Neural cell (in vitro differentiated cells): ENCODE data around the gene STARD5. TPM values are rescaled to one million over a fixed set of nuclear protein-coding genes. Genes with fewer than 3 reads are reported as not detected.

Experiments
- H2AFZ ChIP-seq: fragments of 200-600, 300-800 bp; sonication (generic), shearing (Covaris generic); 2 replicates; pipeline ENCODE4 v1.6.0; 2014; ENCODE audit warnings: low read depth, mild to moderate bottlenecking, antibody characterized with exemption, low read length, moderate library complexity
- H3F3A ChIP-seq: fragments of 200-600 bp; shearing (Covaris generic); 2 replicates; pipeline ENCODE4 v1.6.1; 2016; ENCODE audit warnings: mild to moderate bottlenecking, moderate library complexity, mixed read lengths, antibody characterized with exemption, low read length; ENCODE audit not compliant: insufficient read depth, poor library complexity, severe bottlenecking
- H3K27ac ChIP-seq: fragments of 200-600, 300-800 bp; sonication (generic), shearing (Covaris generic); 2 replicates; pipeline ENCODE4 v1.5.1; 2014; ENCODE audit warnings: mild to moderate bottlenecking, low read length, moderate library complexity
- H3K27me3 ChIP-seq: fragments of 300-800, 200-600 bp; sonication (generic), shearing (Covaris generic); 2 replicates; pipeline ENCODE4 v1.6.0; 2014; ENCODE audit warnings: mild to moderate bottlenecking, low read depth, low read length, moderate library complexity; ENCODE audit not compliant: insufficient read depth
- H3K36me3 ChIP-seq: fragments of 300-800, 200-600 bp; sonication (generic), shearing (Covaris generic); 2 replicates; pipeline ENCODE4 v1.5.1; 2014; ENCODE audit warnings: mild to moderate bottlenecking, antibody characterized with exemption, low read length, moderate library complexity; ENCODE audit not compliant: insufficient read depth
- H3K4me2 ChIP-seq: fragments of 300-800, 200-600 bp; sonication (generic), shearing (Covaris generic); 2 replicates; pipeline ENCODE4 v1.6.0; 2014; ENCODE audit warnings: mild to moderate bottlenecking, low read length
- H3K4me3 ChIP-seq: fragments of 300-800, 200-600 bp; sonication (generic), shearing (Covaris generic); 2 replicates; pipeline ENCODE4 v1.5.1; 2014; ENCODE audit warnings: mild to moderate bottlenecking, low read length, moderate library complexity
- H3K79me2 ChIP-seq: fragments of 200-600 bp; shearing (Covaris generic); replicated peaks from 2 replicates; pipeline ENCODE4 v1.6.0; 2014; ENCODE audit warnings: mild to moderate bottlenecking, low read length, moderate library complexity; ENCODE audit not compliant: insufficient read depth
- H3K9ac ChIP-seq: fragments of 300-800, 200-600 bp; sonication (generic), shearing (Covaris generic); 2 replicates; pipeline ENCODE4 v1.6.1; 2016; ENCODE audit warnings: mild to moderate bottlenecking, low read length, mixed read lengths
- H3K9me2 ChIP-seq: fragments of 200-600 bp; shearing (Covaris generic); 2 replicates; pipeline ENCODE4 v1.6.1; 2016; ENCODE audit warnings: mild to moderate bottlenecking, low read length, mixed read lengths; ENCODE audit not compliant: insufficient read depth
- H3K9me3 ChIP-seq: fragments of 200-600, 300-800 bp; sonication (generic), shearing (Covaris generic); 2 replicates; pipeline ENCODE4 v1.6.1; 2016; ENCODE audit warnings: mild to moderate bottlenecking, mixed run types, low read length, moderate library complexity, mixed read lengths
- H4K20me1 ChIP-seq: fragments of 200-600 bp; shearing (Covaris generic); 2 replicates; pipeline ENCODE4 v1.6.1; 2016; ENCODE audit warnings: mild to moderate bottlenecking, mixed run types; ENCODE audit not compliant: insufficient read depth
- EP300 ChIP-seq: fragments of 450-650 bp; conservative IDR thresholded peaks from 2 replicates; pipeline ENCODE4 v1.6.1; 2014; ENCODE audit warnings: antibody characterized with exemption, mild to moderate bottlenecking, moderate library complexity; ENCODE audit not compliant: poor library complexity, severe bottlenecking
- EZH2 ChIP-seq: fragments of 200-600, 300-800 bp; shearing (Covaris generic), sonication (generic); IDR thresholded peaks from 2 replicates; pipeline ENCODE4 v1.6.1; 2014; ENCODE audit warnings: antibody characterized with exemption, low read length, borderline replicate concordance, mild to moderate bottlenecking; ENCODE audit not compliant: insufficient read depth, poor library complexity, severe bottlenecking
- MXI1 ChIP-seq: fragments of 450-650 bp; conservative IDR thresholded peaks from 2 replicates; pipeline ENCODE4 v1.6.1; 2014; ENCODE audit warnings: antibody characterized with exemption, mild to moderate bottlenecking; ENCODE audit not compliant: poor library complexity, severe bottlenecking
- POLR2AphosphoS5 ChIP-seq: IDR thresholded peaks from 2 replicates; pipeline ENCODE4 v1.6.1; 2012
- RAD21 ChIP-seq: fragments of 450-650 bp; conservative IDR thresholded peaks from 2 replicates; pipeline ENCODE4 v1.6.1; 2014; ENCODE audit warnings: antibody characterized with exemption, mild to moderate bottlenecking, moderate library complexity
- SMC3 ChIP-seq: fragments of 450-650 bp; conservative IDR thresholded peaks from 2 replicates; pipeline ENCODE4 v1.6.1; 2014; ENCODE audit warnings: antibody characterized with exemption, mild to moderate bottlenecking, moderate library complexity; ENCODE audit not compliant: poor library complexity
- TAF1 ChIP-seq: IDR thresholded peaks from 2 replicates; pipeline ENCODE4 v1.6.1; 2012; ENCODE audit warnings: low read depth
- polyA plus RNA-seq: library from polyadenylated mRNA; depleted of rRNA; stranded (reverse); fragments of >200 nt; gene quantifications from 2 replicates; pipeline ENCODE4 v1.2.3, GENCODE V29; 2014
- TF ChIP-seq, protein P1 (sequence below): IDR thresholded peaks from 2 replicates; pipeline ENCODE4 v1.6.1; 2012; ENCODE audit warnings: borderline replicate concordance
- TF ChIP-seq, protein P2 (sequence below): fragments of 450-650 bp; IDR thresholded peaks from 2 replicates; pipeline ENCODE4 v1.5.1; 2014; ENCODE audit warnings: antibody characterized with exemption, mild to moderate bottlenecking, moderate library complexity; ENCODE audit not compliant: poor library complexity, severe bottlenecking

Gene STARD5
- polyA plus RNA-seq, 1 donor from 2014 or later, result 0.76 TPM

DNA sequence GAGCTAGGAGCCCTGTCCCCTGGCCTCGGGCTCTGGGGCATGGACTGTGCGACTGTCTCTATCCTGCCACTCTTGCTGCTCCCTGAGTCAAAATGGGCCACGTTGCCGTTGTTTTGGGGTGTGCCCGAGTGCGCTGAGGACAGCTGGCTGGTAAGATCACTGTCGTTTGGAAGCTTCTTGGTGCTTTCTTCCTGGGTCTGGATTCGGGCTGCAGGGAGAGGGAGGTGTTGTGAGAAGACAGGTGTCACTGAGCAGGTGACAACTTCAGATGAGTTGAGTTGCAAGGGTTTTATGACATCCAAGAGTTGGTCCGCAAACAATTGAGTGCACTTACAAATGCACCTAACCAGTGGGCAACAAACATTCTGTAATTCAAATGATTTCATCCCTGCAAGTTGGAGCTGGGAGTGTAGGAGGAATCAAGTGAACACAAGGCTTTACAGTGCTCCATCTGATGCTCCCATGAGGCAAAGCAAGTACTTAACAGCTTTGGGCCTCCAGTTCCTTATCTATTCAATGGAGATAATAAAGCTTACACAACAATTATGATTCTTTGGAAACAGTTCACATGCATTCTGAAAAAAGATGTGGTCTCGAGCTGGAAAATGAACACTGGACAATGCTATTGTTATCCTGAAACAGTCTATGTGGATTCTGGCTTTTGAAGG lies 11.0 kb upstream of the STARD5 start:
- no peaks in the 10 kb centered on the region for H3K9me2 ChIP-seq
- H3K9me3 ChIP-seq, result no peaks in the 10 kb centered on the region
- TF ChIP-seq POLR2AphosphoS5 (no peak), EZH2 (no peak), RAD21 (no peak), SMC3 (no peak), MXI1 (no peak), EP300 (no peak), TAF1 (no peak)
- TF ChIP-seq, protein P1, sequence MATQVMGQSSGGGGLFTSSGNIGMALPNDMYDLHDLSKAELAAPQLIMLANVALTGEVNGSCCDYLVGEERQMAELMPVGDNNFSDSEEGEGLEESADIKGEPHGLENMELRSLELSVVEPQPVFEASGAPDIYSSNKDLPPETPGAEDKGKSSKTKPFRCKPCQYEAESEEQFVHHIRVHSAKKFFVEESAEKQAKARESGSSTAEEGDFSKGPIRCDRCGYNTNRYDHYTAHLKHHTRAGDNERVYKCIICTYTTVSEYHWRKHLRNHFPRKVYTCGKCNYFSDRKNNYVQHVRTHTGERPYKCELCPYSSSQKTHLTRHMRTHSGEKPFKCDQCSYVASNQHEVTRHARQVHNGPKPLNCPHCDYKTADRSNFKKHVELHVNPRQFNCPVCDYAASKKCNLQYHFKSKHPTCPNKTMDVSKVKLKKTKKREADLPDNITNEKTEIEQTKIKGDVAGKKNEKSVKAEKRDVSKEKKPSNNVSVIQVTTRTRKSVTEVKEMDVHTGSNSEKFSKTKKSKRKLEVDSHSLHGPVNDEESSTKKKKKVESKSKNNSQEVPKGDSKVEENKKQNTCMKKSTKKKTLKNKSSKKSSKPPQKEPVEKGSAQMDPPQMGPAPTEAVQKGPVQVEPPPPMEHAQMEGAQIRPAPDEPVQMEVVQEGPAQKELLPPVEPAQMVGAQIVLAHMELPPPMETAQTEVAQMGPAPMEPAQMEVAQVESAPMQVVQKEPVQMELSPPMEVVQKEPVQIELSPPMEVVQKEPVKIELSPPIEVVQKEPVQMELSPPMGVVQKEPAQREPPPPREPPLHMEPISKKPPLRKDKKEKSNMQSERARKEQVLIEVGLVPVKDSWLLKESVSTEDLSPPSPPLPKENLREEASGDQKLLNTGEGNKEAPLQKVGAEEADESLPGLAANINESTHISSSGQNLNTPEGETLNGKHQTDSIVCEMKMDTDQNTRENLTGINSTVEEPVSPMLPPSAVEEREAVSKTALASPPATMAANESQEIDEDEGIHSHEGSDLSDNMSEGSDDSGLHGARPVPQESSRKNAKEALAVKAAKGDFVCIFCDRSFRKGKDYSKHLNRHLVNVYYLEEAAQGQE, result no peak
- TF ChIP-seq, protein P2, sequence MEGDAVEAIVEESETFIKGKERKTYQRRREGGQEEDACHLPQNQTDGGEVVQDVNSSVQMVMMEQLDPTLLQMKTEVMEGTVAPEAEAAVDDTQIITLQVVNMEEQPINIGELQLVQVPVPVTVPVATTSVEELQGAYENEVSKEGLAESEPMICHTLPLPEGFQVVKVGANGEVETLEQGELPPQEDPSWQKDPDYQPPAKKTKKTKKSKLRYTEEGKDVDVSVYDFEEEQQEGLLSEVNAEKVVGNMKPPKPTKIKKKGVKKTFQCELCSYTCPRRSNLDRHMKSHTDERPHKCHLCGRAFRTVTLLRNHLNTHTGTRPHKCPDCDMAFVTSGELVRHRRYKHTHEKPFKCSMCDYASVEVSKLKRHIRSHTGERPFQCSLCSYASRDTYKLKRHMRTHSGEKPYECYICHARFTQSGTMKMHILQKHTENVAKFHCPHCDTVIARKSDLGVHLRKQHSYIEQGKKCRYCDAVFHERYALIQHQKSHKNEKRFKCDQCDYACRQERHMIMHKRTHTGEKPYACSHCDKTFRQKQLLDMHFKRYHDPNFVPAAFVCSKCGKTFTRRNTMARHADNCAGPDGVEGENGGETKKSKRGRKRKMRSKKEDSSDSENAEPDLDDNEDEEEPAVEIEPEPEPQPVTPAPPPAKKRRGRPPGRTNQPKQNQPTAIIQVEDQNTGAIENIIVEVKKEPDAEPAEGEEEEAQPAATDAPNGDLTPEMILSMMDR, result no peak
- no peak overlapping the region for H3K4me3 ChIP-seq
- no peaks in the 10 kb centered on the region for H4K20me1 ChIP-seq
- H3F3A ChIP-seq, result no peaks in the 10 kb centered on the region
- H3K27ac ChIP-seq, result no peak overlapping the region
- no peaks in the 10 kb centered on the region for H3K27me3 ChIP-seq
- no peaks in the 10 kb centered on the region for H3K36me3 ChIP-seq
- H3K4me2 ChIP-seq, result no peak overlapping the region
- H3K9ac ChIP-seq, result no peak overlapping the region
- no peak overlapping the region for H2AFZ ChIP-seq
- no peaks in the 10 kb centered on the region for H3K79me2 ChIP-seq

DNA sequence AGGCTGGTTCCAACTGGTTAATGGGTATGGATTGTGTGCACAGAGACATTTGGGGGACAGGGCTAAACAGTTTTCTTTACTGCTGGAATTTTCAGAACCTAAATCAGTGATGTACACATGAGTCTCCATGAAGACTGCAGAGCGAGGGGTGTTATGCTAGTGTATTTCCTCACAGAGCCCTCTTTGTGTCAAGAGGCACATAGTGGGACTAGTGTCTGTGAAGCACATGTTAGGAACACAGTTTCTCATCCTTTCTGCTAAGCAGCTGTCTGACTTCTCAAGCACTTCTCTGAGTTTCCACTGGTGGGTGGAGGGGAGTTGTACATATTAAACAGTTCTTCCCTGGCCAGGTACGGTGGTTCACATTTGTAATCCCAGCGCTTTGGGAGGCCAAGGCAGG lies 9.4 kb upstream of the STARD5 start:
- H3K4me2 ChIP-seq, result no peak overlapping the region
- TF ChIP-seq, protein P1, result no peak
- TF ChIP-seq MXI1 (no peak), EZH2 (no peak), SMC3 (no peak), RAD21 (no peak), POLR2AphosphoS5 (no peak), TAF1 (no peak), EP300 (no peak)
- TF ChIP-seq, protein P2, result no peak
- no peaks in the 10 kb centered on the region for H3K79me2 ChIP-seq
- H3K9ac ChIP-seq, result no peak overlapping the region
- no peak overlapping the region for H3K27ac ChIP-seq
- no peaks in the 10 kb centered on the region for H3K9me3 ChIP-seq
- no peak overlapping the region for H3K4me3 ChIP-seq
- H2AFZ ChIP-seq, result no peak overlapping the region
- H3K27me3 ChIP-seq, result no peaks in the 10 kb centered on the region
- H4K20me1 ChIP-seq, result no peaks in the 10 kb centered on the region
- no peaks in the 10 kb centered on the region for H3K36me3 ChIP-seq
- no peaks in the 10 kb centered on the region for H3K9me2 ChIP-seq
- no peaks in the 10 kb centered on the region for H3F3A ChIP-seq
